ENCODE data around the gene DDX25. TPM values are rescaled to one million over a fixed set of nuclear protein-coding genes. Genes with fewer than 3 reads are reported as not detected.
A peak's percentile ranks its signal among the peaks of the same experiment; 100 is the strongest.

DDX25 gene
- polyA plus RNA-seq, 12 donors: 0.13 to 1.2 (median 0.60) TPM; not detected in 2

DNA sequence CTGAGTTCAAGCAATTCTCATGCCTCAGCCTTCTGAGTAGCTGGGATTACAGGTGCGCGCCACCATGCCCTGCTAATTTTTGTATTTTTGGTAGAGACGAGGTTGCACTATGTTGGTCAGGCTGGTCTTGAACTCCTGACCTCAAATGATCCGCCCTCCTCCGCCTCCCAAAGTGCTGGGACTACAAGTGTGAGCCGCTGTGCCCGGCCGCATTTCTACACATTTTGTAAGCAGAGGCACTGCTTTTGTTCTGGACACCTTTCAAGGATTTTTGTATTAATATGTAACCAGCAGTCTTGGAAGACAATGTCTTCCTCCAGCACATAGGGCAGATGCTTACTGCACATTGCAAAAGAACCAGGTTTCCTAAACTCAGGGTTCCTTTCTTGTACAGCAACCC is 30.2 kb downstream of the DDX25 start:
- DNase-seq: no peak

- no peak for DNase-seq
These were observed 30.7 kb downstream of the DDX25 start for GRCh38 chr11:125935056-125935455.

GRCh38 chr11:125935618-125936199 is 31.4 kb downstream of the DDX25 start:
- DNase-seq: peak; percentile 69

DNA sequence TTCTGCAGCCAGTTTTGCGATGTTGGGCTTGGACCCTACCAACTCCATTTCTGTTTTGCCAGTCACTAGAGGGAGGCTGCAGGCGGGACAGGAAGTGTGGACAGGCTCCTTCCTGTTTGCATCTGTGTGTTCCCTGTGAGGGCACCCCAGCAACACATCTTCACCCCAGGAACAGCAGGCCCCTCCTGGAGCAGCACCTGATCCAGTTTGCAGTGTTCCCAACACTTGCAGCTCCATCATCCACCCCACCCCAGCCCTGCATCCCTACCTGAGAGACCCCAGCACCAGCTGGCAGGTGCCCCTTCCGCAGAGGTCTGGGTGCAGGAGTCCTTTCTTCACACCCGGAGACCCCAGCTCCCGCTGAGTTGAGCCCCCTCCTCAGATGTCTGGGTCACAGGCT is 34.1 kb downstream of the DDX25 start:
- no peak for DNase-seq

DNA sequence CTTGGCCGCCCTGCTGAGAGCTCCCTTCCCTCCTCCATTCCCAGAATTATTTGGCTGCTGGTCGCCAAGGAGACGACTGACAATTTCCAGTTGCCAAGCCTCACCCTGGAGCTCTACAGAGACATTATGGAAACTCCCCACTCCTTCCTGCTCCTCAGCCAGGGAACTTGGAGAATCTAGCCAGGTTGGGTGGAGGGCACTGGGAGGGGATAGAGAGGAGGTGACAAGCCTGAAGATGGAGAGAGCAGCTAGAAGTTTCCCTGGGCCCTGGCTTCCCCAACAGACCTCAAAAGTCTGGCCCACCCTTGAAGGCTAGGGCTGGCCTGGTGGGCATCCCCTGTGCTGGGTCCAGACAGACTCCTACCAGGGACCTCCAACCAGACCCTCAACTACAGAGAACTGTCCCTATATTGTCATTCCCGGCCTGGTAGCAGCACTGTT is 34.8 kb downstream of the DDX25 start:
- DNase-seq: peak; percentile 73

DNA sequence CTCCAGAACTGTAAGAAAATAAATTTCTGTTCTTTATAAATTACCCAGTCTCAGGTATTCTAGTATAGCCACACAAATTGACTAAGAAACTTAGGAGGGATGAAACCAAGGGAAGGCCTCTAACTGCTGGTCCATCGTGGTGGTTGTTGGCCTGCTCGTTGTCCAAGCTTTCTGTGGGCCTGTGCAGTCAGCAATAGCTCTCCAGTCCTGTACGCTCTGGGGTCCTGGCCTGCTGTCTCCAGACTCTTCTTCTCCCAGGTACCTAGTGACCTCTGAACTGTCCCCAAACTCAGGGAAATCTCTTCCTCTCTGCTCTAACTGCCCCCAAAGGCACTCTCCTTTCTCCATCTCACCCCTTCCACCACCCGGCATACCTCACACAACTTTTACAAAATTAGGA is 35.8 kb downstream of the DDX25 start:
- no peak for DNase-seq

DNA sequence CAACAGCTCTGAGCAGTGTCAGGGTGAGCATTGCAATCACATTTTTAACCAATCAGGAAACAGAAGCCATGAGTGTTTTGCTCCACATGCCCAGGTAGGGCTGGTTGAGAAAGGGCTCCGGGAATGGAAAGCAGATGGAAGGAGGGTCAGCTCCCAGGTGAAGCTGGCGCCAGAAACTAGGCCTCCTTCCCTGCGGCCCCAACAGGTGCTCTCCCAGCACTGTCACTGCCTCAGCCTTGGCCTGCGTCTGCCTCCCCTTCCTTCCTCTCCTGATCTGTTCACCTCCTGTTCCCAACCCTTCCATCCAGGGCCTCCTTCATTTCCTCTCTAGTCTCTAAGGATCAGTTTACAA is 36.9 kb downstream of the DDX25 start:
- no peak for DNase-seq

GRCh38 chr11:125941619-125942611 is 37.6 kb downstream of the DDX25 start:
- DNase-seq: peak; percentile 58

GRCh38 chr11:125942771-125943428 is 38.6 kb downstream of the DDX25 start:
- DNase-seq: no peak

GRCh38 chr11:125943661-125944349 is 39.5 kb downstream of the DDX25 start:
- no peak for DNase-seq

DNA sequence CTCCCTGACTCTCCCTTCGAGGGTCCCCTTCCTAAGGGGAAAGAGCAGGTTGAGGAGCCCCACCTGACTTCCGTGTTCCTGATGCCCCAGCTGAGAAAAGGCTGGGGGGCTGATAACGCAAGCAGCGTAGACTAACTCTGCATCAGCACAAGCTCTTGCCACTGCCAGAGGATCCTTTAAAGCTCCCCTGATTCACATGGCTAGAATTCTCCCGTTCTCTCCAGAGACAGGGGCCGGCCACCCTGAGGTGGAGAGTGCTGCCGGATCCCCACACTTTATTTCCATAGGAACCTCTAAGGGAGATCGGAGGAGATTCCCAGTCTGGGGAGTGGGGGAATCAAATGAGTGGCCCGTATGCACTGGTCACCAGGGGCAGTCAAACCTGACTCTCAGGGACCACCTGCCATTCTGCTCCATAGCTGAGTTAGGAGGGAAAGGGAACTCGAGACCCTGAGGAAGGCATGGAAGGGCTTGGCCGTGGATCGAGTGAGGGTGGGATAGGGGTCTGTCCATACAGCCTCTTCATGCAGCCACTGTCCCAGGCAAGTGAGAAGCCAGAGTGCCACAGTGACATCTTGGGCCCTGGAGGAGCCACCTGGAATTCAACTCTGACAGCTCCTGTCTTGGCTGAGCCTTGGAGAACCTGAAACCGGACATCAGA is 40.2 kb downstream of the DDX25 start:
- DNase-seq: no peak

DNA sequence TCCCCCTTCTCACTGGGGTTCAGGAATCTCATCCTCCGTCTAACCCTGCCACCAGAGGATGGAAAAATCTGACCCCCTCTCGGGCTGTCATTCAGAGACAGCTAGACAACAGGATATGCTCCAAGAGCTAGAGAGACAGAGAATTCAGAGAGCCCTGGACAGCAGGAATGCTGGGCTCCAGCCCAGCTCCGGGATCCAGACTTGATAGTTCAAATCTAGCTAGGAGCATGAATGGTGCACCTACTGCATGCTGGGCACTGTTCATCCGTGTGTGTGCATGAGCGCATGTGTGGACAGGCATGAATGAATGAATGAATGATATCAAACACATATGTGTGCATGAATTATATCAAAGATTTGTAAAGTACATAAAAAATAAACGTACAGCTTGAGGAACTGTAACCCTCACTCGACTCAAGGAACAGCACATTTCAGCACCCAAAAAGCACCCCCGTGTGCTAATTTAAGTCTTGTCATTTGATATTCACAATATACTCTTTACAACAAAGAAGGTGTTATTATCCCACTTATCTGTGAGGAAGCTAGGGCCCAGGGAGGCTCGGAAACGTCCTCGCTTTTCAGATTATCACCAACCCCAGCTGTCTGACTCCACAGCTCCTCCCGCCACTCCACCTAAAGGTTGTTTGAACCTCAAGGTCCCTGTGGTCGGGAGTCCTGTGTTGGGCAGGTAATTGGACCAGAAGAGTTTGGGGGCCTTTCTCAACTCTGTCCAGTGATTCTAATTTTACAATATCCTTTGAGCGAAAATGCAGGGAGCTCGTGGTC is 40.9 kb downstream of the DDX25 start:
- no peak for DNase-seq

DNA sequence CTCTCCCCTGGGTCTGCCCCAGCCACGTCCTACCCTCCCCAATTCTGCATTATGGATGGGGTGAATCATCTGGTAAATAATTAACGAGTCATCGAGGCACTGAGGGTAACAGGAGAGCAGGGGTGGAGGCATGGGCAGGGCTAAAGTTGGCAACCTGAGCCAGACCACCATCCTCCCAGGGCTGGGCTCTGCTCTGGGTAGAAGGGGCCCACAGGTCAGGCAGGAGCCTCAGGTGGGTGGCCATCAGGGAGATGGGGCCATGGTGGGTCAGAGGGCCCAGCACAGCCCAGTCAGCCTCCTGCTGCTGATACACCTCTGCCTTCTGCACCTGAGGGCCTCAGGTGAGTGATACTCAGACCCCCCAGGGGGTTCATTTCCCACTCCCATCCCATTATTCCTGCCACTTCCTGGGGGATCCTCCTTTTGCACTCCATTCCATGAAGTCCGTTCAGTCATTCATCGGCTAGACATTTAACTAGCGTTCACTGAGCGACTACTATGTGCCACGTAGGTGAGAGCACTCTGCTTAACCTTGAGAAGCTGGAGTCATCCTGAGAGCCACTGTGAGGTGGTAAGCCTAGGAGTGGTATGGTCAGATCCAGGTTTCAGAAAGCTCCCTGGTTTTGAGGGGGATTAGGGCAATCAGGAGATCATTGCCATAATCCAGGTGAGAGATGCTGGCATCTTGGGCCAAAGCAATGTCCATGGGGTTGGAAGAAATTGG is 41.7 kb downstream of the DDX25 start, which contains the start of gene VSIG10L2:
Gene VSIG10L2 (plus strand): TSS at position 248 of the 724 bp plus-strand sequence. CDS start 12 bp downstream, at position 260.
- no peak for DNase-seq

- DNase-seq: no peak
These were observed 42.6 kb downstream of the DDX25 start for GRCh38 chr11:125946712-125947418.

GRCh38 chr11:125947419-125948277 is 43.3 kb downstream of the DDX25 start:
- DNase-seq: no peak

- DNase-seq: no peak
These were observed 44.2 kb downstream of the DDX25 start for GRCh38 chr11:125948278-125949051.

Data from muscle of arm (tissue), 12 donors.